KMS-11 (cell line): ENCODE data around the gene SDC3.

Experiments
- H2AFZ ChIP-seq: fragments of 200-600 bp; sonication (generic); 2 replicates; pipeline ENCODE4 v1.6.1; 2016; ENCODE audit warnings: antibody characterized with exemption, mixed run types, low read depth
- H3K27ac ChIP-seq: fragments of 200-600 bp; sonication (generic); 2 replicates; pipeline ENCODE4 v1.6.1; 2016; ENCODE audit warnings: mild to moderate bottlenecking, mixed run types
- H3K27me3 ChIP-seq: fragments of 200-600 bp; sonication (generic); 2 replicates; pipeline ENCODE4 v1.6.1; 2017; ENCODE audit warnings: mild to moderate bottlenecking, low read depth, mixed run types, moderate library complexity; ENCODE audit not compliant: insufficient read depth
- H3K36me3 ChIP-seq: fragments of 200-600 bp; sonication (generic); 2 replicates; pipeline ENCODE4 v1.6.1; 2017; ENCODE audit warnings: mild to moderate bottlenecking, mixed run types; ENCODE audit not compliant: insufficient read depth
- H3K4me1 ChIP-seq: fragments of 200-600 bp; sonication (generic); 2 replicates; pipeline ENCODE4 v1.6.1; 2016; ENCODE audit warnings: mild to moderate bottlenecking, low read depth, mixed run types; ENCODE audit not compliant: poor library complexity, severe bottlenecking
- H3K4me2 ChIP-seq: fragments of 200-600 bp; sonication (generic); 2 replicates; pipeline ENCODE4 v1.7.0; 2016; ENCODE audit warnings: mild to moderate bottlenecking, mixed run types
- H3K4me3 ChIP-seq: fragments of 200-600 bp; sonication (generic); IDR thresholded peaks from 2 replicates; pipeline ENCODE4 v1.6.1; 2017; ENCODE audit warnings: low read depth, low read length, mixed read lengths; ENCODE audit not compliant: insufficient read depth
- H3K79me2 ChIP-seq: fragments of 200-600 bp; sonication (generic); 2 replicates; pipeline ENCODE4 v1.6.1; 2016; ENCODE audit warnings: low read depth, mixed run types; ENCODE audit not compliant: insufficient read depth
- H3K9ac ChIP-seq: fragments of 200-600 bp; sonication (generic); 2 replicates; pipeline ENCODE4 v1.6.1; 2016; ENCODE audit warnings: mild to moderate bottlenecking, mixed run types
- H4K20me1 ChIP-seq: fragments of 200-600 bp; sonication (generic); 2 replicates; pipeline ENCODE4 v1.6.1; 2016; ENCODE audit warnings: mild to moderate bottlenecking, mixed run types; ENCODE audit not compliant: insufficient read depth
- CTCF ChIP-seq: fragments of 200-600 bp; sonication (generic); conservative IDR thresholded peaks from 2 replicates; pipeline ENCODE4 v1.6.1; 2017; ENCODE audit warnings: low read depth, mild to moderate bottlenecking, antibody characterized with exemption, low read length, moderate library complexity, mixed read lengths

Gene SDC3

DNA sequence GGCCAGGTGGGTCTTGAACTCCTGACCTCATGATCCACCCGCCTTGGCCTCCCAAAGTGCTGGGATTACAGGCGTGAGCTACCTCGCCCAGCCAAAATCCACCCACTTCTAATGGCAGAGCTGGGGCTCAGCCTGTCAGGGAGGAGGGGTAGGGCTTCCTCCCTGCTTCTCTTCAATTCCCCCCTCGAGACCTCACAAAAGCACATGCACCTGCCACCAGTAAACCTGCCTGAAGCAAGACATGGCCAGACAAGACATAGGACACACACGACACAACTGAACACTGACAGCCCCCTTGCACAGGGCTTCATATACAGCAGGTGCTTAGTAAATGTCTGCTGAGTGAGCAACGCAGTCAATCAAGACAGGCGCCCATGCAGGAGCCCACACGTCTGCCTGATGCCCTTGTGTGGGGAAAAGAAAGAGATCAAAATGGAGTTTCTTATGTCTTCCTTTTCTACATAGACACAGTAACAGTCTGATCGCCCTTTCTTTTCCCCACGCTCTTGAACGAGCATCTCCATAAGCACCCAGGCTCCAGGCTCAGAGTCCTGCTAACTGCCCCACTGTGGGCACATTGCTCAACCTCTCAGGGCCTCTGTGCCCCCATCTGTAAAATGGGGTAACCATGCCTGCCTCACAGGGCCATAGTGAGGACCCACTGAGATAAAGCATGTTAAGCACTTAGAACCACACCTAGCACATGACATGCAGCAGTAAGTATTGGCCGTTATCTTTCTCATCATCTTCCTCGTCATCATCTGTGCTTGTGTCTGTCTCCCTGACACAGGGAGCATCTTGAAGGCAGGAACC, 8.8 kb downstream of the SDC3 start:
- Histone ChIP-seq H3K4me3 (no peak overlapping the region), H3K4me1 (no peaks in the 10 kb centered on the region), H4K20me1 (no peaks in the 10 kb centered on the region), H3K27ac (no peak overlapping the region), H3K79me2 (no peaks in the 10 kb centered on the region), H2AFZ (no peak overlapping the region), H3K27me3 (peaks cover 8% of the 10 kb centered on the region; the same call in 1 of the 2 replicates), H3K4me2 (no peak overlapping the region), H3K36me3 (no peaks in the 10 kb centered on the region), H3K9ac (no peak overlapping the region)
- no peak for TF ChIP-seq CTCF

- Histone ChIP-seq H2AFZ (no peak overlapping the region), H3K36me3 (no peaks in the 10 kb centered on the region), H3K4me3 (no peak overlapping the region), H3K4me2 (no peak overlapping the region), H3K27ac (no peak overlapping the region), H3K79me2 (no peaks in the 10 kb centered on the region), H3K9ac (no peak overlapping the region), H3K4me1 (no peaks in the 10 kb centered on the region), H4K20me1 (no peaks in the 10 kb centered on the region), H3K27me3 (no peaks in the 10 kb centered on the region; the same call in 1 of the 2 replicates)
- no peak for TF ChIP-seq CTCF
Measured at GRCh38 chr1:30898031-30898815, 10.3 kb downstream of the SDC3 start.

DNA sequence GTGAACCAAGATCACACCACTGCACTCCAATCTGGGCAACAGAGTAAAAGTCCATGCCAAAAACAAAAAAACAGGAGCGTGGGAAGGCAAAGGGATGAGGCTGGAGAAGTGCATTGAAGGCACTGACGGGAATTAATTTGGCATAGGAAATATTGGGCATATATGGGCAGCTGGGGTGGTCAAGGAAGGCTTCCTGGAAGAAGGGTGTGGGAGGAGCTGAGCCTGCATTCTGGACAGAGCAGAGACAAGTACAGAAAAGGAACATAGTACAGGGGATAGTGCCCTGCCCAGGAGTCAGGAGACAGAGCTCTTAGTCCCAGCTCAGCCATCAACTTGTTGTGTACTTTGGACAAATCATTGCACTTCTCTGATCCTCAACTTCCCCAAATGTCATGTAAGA, 11.7 kb downstream of the SDC3 start:
- no peak overlapping the region for H3K27ac ChIP-seq
- no peak overlapping the region for H3K4me3 ChIP-seq
- H3K27me3 ChIP-seq = no peaks in the 10 kb centered on the region; the same call in 1 of the 2 replicates
- H3K79me2 ChIP-seq = no peaks in the 10 kb centered on the region
- H2AFZ ChIP-seq = no peak overlapping the region
- no peaks in the 10 kb centered on the region for H3K36me3 ChIP-seq
- TF ChIP-seq CTCF = no peak
- no peaks in the 10 kb centered on the region for H3K4me1 ChIP-seq
- H3K4me2 ChIP-seq = no peak overlapping the region
- H4K20me1 ChIP-seq = no peaks in the 10 kb centered on the region
- no peak overlapping the region for H3K9ac ChIP-seq

- Histone ChIP-seq H3K9ac (no peak overlapping the region), H3K4me1 (no peaks in the 10 kb centered on the region), H3K27ac (no peak overlapping the region), H3K4me2 (no peak overlapping the region), H2AFZ (no peak overlapping the region), H3K4me3 (no peak overlapping the region), H3K27me3 (no peaks in the 10 kb centered on the region; the same call in 1 of the 2 replicates), H3K36me3 (no peaks in the 10 kb centered on the region), H3K79me2 (no peaks in the 10 kb centered on the region), H4K20me1 (no peaks in the 10 kb centered on the region)
- no peak for TF ChIP-seq CTCF
Measured at GRCh38 chr1:30895944-30896660, 12.5 kb downstream of the SDC3 start.
